Lung (tissue), 12 donors: Measurements from ENCODE around the gene ASS1. TPM values are rescaled to one million over a fixed set of nuclear protein-coding genes. Genes with fewer than 3 reads are reported as not detected.

Experiments
- ATAC-seq: fragments of 200-7000 bp; cut with Tn5 transposase; one replicate; pipeline ENCODE4 v1.9.1; 2020; ENCODE audit warnings: moderate number of reproducible peaks; ENCODE audit not compliant: insufficient read depth, low FRiP score
- DNase-seq, 3 donors: peaks; one replicate each; pipeline ENCODE4 v3.0.0-alpha.2; 2013 to 2017
- H3K27ac ChIP-seq, 2 donors: one replicate each; pipeline ENCODE4 v1.5.1; 2013; ENCODE audit warnings: mild to moderate bottlenecking in 2 of 2, moderate library complexity in 2 of 2, control low read depth in 1 of 2, inconsistent platforms in 1 of 2, low read depth in 1 of 2, low read length in 1 of 2
- H3K27me3 ChIP-seq, 3 donors: one replicate each; pipeline ENCODE4 v1.5.1; 2013; ENCODE audit warnings: low read length in 2 of 3; ENCODE audit not compliant: control insufficient read depth in 3 of 3, insufficient read depth in 3 of 3
- H3K36me3 ChIP-seq, 4 donors: one replicate each; pipeline ENCODE4 v1.5.1; 2013; ENCODE audit warnings: low read length in 4 of 4, mild to moderate bottlenecking in 1 of 4, moderate library complexity in 1 of 4; ENCODE audit not compliant: control insufficient read depth in 4 of 4, insufficient read depth in 4 of 4
- H3K4me1 ChIP-seq, 5 donors: one replicate each; pipeline ENCODE4 v1.5.1; 2013; ENCODE audit warnings: low read length in 5 of 5, mild to moderate bottlenecking in 2 of 5, moderate library complexity in 1 of 5; ENCODE audit not compliant: control insufficient read depth in 5 of 5, insufficient read depth in 5 of 5
- H3K4me3 ChIP-seq: one replicate; pipeline ENCODE4 v1.5.1; 2013; ENCODE audit warnings: mild to moderate bottlenecking, control low read depth, moderate library complexity
- H3K9ac ChIP-seq, 2 donors: one replicate each; pipeline ENCODE4 v1.5.1; 2013; ENCODE audit warnings: low read length in 2 of 2, control low read depth in 1 of 2; ENCODE audit not compliant: insufficient read depth in 1 of 2
- H3K9me3 ChIP-seq, 4 donors: one replicate each; pipeline ENCODE4 v1.5.1; 2013; ENCODE audit warnings: low read length in 3 of 4, mild to moderate bottlenecking in 1 of 4, moderate library complexity in 1 of 4; ENCODE audit not compliant: control insufficient read depth in 4 of 4, insufficient read depth in 3 of 4
- CTCF ChIP-seq: IDR thresholded peaks from 2 replicates; pipeline ENCODE4 v1.5.1; 2012; ENCODE audit warnings: mild to moderate bottlenecking; ENCODE audit errors: control extremely low read depth, extremely low read depth
- WGBS, 2 donors: extraction: QIAGEN DNeasy Blood & Tissue Kit; methylation state at CpG; one replicate each; pipeline ENCODE4 v1.1.7; 2013; 5-methylcytosine and 5-hydroxymethylcytosine counted together
- polyA plus RNA-seq, 2 donors: library from polyadenylated mRNA; stranded (reverse); fragments of 200-250 nt; gene quantifications; one replicate each; pipeline ENCODE4 v1.2.1, GENCODE V29; 2013
- total RNA-seq, 2 donors: library from RNA; depleted of rRNA in 1 of 2; stranded (reverse); fragments of >200 nt in 1 of 2; gene quantifications; one replicate each; pipeline ENCODE4 v1.2.1, GENCODE V29; 2014 to 2021
- donor health status: control.
- donor health status: control.
- donor health status: Bipolar disorder and iron deficiency.
- donor health status: healthy.
- donor health status: DM: yes; HTN: yes; CAD: no.

ASS1 gene
- total and polyA plus RNA-seq, 4 donors = 51.2 to 165 (median 112) TPM

GRCh38 chr9:130438382-130438981, 6.3 kb upstream of the ASS1 start:
- H3K27me3 ChIP-seq = peaks cover 3 to 17% (median 6%) of the 10 kb centered on the region in 3 donors
- WGBS, 2 donors = 80 to 83% methylated on average over 4 to 6 of the region's 6 CpGs
- no peaks in the 10 kb centered on the region for H3K36me3 ChIP-seq
- peaks cover 0 to 3% (median 0%) of the 10 kb centered on the region in 5 donors for H3K4me1 ChIP-seq
- DNase-seq = no peak
- H3K4me3 ChIP-seq = no peak overlapping the region
- no peak overlapping the region for H3K27ac ChIP-seq
- H3K9ac ChIP-seq = no peak overlapping the region
- ATAC-seq = no peak
- TF ChIP-seq CTCF = no peak
- peaks cover 0 to 4% (median 2%) of the 10 kb centered on the region in 4 donors for H3K9me3 ChIP-seq

- Histone ChIP-seq H3K9ac (no peak overlapping the region), H3K27ac (no peak overlapping the region), H3K27me3 (peaks cover 0 to 5% (median 0%) of the 10 kb centered on the region in 3 donors), H3K9me3 (peaks cover 0 to 4% (median 2%) of the 10 kb centered on the region in 4 donors), H3K4me1 (peaks cover 0 to 12% (median 0%) of the 10 kb centered on the region in 5 donors), H3K36me3 (no peaks in the 10 kb centered on the region), H3K4me3 (no peak overlapping the region)
- no peak for TF ChIP-seq CTCF
- DNase-seq (no peak), ATAC-seq (no peak)
- 94 to 98% methylated on average over 1 of the region's 1 CpG for WGBS, 2 donors
These were observed 3.7 kb upstream of the ASS1 start for GRCh38 chr9:130441031-130441430.

- no peak for TF ChIP-seq CTCF
- Histone ChIP-seq H3K27ac (no peak overlapping the region), H3K27me3 (no peaks in the 10 kb centered on the region), H3K36me3 (no peaks in the 10 kb centered on the region), H3K4me1 (peaks cover 3 to 29% (median 13%) of the 10 kb centered on the region in 5 donors), H3K9ac (no peak overlapping the region), H3K4me3 (no peak overlapping the region), H3K9me3 (peaks cover 0 to 4% (median 2%) of the 10 kb centered on the region in 4 donors)
- no peak for DNase-seq
- WGBS, 2 donors = 92 to 93% methylated on average over 9 of the region's 9 CpGs
- no peak for ATAC-seq
These were observed 1.9 kb upstream of the ASS1 start for GRCh38 chr9:130442746-130443455.
